Gastrocnemius medialis (tissue), 4 donors: ENCODE measurements around the gene MAPK13.

Experiments used
- CTCF ChIP-seq, 5 experiments: fragments of 450-650 bp in 3 of 5; fragments of 200-600 bp in 2 of 5; sonication (generic) in 2 of 5; IDR thresholded peaks in 4 of 5; conservative IDR thresholded peaks in 1 of 5; 1 replicate in 4 of 5; 2 replicates in 1 of 5; pipeline ENCODE4 v1.5.1; 2016 to 2019; ENCODE audit warnings: antibody characterized with exemption in 5 of 5, mild to moderate bottlenecking in 3 of 5, moderate library complexity in 3 of 5
- POLR2A ChIP-seq, 2 donors: fragments of 450-650 bp; IDR thresholded peaks; one replicate each; pipeline ENCODE4 v1.6.1; 2017; ENCODE audit warnings: antibody characterized with exemption in 2 of 2, mild to moderate bottlenecking in 2 of 2, moderate library complexity in 2 of 2

GRCh38 chr6:36113049-36113448 lies 17.3 kb upstream of the MAPK13 start:
- TF ChIP-seq CTCF (IDR thresholded peaks at IDR 0.05 in 4 of 5, conservative IDR thresholded peaks at IDR 0.05 in 1 of 5) (no peak), POLR2A (IDR thresholded peaks at IDR 0.05) (no peak)
